Activated CD4-positive, alpha-beta T cell treated with anti-CD3 and anti-CD28 coated beads for 24 hours (primary cell): ENCODE measurements around the gene COL5A1.
"Not testable (repeated sequence)": the region's sequence is repeated elsewhere in the genome, so short reads cannot be mapped to it uniquely, and the experiment has no call there.

Source experiments
- DNase-seq, 2 donors: peaks; one replicate each; pipeline ENCODE4 v3.0.0-alpha.2; 2020; ENCODE audit warnings: low read depth in 2 of 2

The COL5A1 gene

DNA sequence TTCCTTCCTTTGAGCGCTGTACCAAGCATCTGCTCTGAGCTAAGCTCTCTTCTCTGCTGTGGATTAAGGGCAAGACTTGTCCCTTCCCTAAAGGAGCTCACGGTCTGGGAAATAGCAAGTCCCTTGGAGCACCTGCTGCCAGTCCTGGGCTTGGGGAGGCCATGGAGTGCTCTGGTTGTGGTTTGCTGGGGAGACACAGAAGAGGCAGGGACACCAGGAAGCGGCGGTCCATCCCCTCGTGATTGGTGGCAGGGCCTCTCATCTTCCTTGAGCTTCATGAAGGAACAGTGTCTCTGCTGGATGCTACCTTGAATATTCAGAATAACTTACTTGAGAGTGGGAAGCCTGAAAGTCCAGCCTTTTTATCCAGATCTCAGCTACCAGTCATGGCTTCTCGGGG, 35.3 kb downstream of the COL5A1 start:
- no peak for DNase-seq

DNA sequence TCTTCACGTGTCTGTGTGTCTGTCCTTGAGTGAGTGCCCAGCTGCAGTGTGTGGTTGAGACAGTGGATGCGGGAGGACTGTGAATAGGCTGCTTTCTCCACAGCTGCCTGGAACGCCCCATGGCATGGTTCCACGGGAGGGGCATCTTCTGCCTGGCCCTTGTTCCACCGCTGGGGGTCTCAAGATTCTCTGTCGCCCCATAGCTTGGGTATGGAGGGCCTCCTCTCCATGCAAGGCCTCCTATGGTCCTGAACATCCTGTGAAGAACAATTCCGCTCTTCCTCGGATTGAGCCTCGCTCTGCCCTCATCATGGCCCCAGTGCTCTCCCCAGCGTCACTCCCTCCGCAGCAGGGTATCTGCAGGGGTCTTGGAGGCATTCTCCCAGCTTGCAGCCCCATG, 36.1 kb downstream of the COL5A1 start:
- DNase-seq, result no peak

- no peak for DNase-seq
Measured at GRCh38 chr9:134678206-134678605, 36.6 kb downstream of the COL5A1 start.

- DNase-seq, result no peak
Measured at GRCh38 chr9:134678666-134679443, 37.3 kb downstream of the COL5A1 start.

- DNase-seq, result no peak
Measured at GRCh38 chr9:134679616-134680392, 38.2 kb downstream of the COL5A1 start.

DNA sequence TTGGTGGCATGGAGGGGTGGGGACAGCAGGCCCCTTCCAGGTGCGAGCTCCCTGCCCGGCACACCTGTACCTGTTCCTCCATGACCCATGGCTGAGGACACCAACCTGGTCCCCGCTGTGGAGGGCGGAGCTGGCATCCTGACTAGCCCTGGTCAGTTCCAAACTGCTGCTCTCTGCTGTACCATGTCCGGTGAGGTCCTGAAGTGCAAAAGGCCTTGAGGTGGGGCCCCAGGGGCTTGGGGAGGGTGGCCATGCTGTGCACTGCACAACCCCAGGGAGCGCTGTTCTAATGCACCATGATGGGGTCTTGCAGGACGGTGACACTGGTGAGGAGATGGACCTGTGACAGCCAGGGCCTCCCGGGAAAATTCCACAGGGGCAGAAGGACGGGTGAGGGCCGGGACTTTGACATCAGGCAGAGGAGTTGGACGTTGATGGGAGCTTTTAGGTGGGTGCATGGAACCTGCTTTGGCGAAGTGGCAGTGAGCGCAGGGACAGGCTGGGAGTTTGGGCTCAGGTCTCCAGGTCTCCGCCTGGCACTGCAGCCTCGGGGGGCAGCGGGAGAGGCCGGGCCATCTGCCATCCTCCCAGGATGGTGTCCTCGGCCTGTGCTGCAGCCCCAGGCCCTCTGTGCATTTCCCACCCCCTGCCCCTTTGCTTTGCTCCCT, 38.9 kb downstream of the COL5A1 start:
- DNase-seq, result no peak

GRCh38 chr9:134681061-134681661, 39.6 kb downstream of the COL5A1 start:
- no peak for DNase-seq

DNA sequence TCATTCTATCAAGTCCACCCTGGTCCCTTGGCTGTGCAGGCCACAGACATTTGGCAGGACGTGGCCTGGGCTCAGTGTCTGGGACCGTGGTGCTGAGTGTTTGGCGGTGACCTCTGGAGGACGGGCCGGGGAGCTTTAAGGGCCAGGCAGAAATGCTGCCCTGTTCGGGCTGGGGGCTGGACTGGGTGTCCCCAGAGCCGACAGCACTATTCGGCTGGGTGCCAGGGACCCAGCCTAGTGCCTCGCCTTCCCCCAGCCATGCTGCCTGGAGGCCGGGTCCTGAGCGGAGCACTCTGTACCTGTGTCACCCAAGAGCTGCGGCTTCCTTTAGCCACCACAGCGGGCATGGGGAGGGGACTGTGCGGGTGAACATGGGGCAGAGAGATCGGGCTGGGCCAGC, 40.4 kb downstream of the COL5A1 start:
- DNase-seq, result no peak

DNA sequence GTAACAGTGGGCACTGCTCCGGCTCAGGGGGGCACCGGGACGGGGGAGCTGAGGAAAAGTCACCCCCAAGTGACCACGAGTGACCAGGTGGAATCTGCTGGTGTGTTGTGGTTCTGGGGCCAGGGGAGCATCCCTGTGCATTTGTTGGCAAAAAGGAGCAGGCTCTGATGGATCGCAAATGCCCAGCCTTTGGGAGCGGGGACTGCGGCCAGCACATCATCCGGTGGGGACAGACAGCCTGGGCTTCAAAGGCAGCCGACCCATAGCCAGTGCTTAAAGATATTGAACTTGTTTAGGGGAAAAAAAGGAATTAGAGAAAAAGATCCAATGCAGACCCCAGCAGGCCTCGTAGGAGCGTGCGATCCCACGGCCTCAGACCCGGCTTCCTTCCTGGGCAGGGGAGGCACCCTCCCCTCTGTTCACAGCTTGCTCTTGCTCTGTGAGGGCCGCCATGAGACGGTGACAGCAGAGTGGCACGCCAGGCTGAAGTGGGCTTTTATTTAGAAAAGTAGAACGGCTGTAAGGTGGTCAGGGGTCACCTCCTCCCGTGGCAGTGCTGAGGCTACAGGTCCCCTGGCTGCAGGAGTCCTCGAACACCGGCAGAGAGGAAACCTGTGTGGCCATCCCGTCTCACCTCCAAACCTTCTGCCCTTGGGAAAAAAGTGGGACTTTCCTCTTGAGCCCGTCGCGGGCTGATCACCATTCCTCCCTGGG, 41.2 kb downstream of the COL5A1 start:
- DNase-seq, result no peak

- DNase-seq, result no peak
Measured at GRCh38 chr9:134683714-134684374, 42.2 kb downstream of the COL5A1 start.

DNA sequence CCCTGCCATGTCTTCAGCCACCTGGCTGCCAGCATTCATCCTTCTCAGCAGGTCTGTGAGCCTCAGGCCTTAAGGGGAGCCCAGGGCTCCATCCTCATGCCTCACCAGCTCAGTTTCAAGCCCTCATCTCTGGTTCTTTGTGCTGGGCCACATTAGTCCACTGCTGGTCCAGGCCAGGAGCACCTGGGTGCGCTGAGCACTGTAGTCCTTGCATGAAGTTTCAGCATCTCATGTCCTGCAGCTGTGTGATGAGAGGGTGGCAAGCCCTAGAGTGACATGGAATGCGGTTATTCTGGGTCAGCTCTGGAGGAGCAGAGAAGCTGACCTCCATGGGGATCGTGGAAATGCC, 42.7 kb downstream of the COL5A1 start:
- no peak for DNase-seq

- not testable (repeated sequence) for DNase-seq
Measured at GRCh38 chr9:134684941-134685340, 43.3 kb downstream of the COL5A1 start.

- no peak for DNase-seq
Measured at GRCh38 chr9:134685784-134686183, 44.2 kb downstream of the COL5A1 start.

GRCh38 chr9:134686896-134687295, 45.3 kb downstream of the COL5A1 start:
- DNase-seq, result no peak

GRCh38 chr9:134687556-134687955, 46.0 kb downstream of the COL5A1 start:
- no peak for DNase-seq

GRCh38 chr9:134688231-134688630, 46.6 kb downstream of the COL5A1 start:
- no peak for DNase-seq

DNA sequence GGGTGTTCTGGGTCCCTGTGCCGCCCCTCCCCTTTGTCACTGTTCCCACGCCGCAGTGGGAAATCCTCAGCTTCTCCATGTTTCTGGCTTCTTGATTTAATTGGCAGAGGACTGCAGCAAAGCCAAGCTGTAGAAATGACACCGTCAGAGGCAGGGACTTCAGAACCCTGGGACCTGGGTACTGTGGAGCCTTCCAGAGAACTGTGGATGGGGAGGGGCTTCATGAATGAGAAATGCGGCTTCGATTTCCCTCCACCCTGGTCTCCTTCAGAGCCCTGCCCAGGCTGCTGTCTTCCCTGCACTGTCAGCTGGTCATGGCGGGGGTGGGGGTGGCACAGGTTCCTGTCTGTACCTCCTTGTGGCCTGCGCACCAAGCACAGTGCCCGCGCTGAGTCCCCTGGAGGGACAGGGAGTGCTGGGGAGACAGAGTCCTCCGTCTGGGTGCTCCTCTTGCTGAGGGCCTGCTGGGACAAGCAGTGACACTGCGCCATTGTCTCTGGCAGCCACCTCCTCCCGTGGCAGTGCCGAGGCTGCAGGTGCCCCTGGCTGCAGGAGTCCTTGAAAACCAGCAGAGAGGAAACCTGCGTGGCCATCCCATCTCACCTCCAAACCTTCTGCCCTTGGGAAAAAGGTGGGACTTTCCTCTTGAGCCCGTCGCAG, 47.2 kb downstream of the COL5A1 start:
- no peak for DNase-seq

DNA sequence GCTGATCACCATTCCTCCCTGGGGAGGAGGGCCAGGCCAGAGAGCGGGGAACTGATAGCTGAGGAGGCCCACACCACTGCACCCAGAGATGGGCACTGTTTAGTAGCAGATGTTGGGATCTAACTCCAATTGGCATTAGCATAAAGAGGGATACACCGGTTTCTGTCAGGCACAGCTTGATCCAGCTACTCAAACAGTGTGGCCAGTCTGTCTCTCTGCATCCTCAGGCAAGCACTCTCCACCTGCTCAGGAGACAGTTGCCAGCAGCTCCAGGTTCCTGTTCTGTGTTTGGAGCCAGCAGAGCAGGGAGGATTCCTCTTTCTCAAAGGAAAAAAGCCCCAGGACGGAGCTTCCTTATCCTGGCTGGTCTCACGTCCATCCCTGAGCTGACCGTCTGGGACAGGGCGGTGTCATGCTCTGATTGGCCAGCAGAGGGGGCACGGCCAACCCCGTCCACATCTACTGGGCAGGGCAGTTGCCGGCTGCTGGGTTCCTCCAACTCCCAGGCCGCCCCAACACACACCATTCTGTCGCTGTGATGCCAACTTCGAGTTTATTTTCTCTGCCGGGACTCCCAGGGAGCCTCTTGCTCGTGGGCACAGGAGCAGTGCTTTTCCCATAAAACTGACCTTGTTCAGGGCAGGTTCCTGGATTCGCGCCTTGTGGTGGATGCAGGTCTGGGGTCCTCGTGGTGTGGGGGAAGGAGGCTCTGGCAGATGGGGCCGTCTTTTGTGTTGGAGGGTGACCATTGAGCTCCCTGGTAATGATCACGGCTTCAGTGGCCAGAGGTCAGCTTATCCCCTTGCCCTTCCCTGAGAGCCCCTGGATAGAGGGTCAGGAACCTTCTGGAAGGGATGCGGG, 47.9 kb downstream of the COL5A1 start:
- peak in 1 of 2 donors; percentile 5 for DNase-seq

DNA sequence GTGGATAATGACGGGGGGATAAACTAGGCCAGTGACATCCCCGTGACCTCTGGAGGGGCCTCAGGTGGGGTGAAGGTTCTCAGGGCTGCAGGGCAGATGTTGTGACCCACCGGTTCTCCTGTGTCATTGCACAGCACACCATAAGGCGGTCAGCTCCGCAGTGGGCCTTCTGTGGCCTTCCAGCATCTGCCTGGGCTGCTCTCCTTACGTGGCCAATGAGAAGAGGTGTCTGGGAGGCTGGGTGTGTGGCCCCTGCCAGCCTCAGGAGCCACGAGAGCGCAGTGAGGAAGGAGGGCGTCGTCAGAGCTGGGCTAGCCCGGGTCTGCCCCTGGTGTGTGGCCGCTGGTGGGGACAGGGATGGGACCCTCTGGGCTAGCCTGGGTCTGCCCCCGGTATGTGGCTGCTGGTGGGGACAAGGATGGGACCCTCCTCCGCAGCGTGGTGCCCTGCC, 48.7 kb downstream of the COL5A1 start:
- DNase-seq, result no peak
